Effector CD4-positive, alpha-beta T cell (primary cell): Measurements from ENCODE around the gene RCAN1.

Experiments used
- DNase-seq: peaks from one replicate; pipeline ENCODE4 v3.0.0-alpha.2; 2020
- total RNA-seq: gene quantifications from one replicate; lab custom pipeline; 2026; lab: John Stamatoyannopoulos, UW

RCAN1 gene
- 2.4 reads per million, percentile 7 among the genes with 10 or more reads in this experiment for total RNA-seq

GRCh38 chr21:34614628-34615486 lies at the start of gene RCAN1:
Gene RCAN1, minus strand, starts transcription at chr21:34615113. Its CDS starts 102 bp downstream, at chr21:34615011.
- DNase-seq, result peak; percentile 80

- DNase-seq, result no peak
These were observed 46.9 kb upstream of the RCAN1 start for GRCh38 chr21:34661848-34662247.

GRCh38 chr21:34653522-34653921 lies 38.6 kb upstream of the RCAN1 start:
- DNase-seq, result no peak

GRCh38 chr21:34651642-34652041 lies 36.7 kb upstream of the RCAN1 start:
- DNase-seq, result no peak

GRCh38 chr21:34650861-34651431 lies 36.0 kb upstream of the RCAN1 start:
- DNase-seq, result no peak

- DNase-seq, result no peak
These were observed 34.5 kb upstream of the RCAN1 start for GRCh38 chr21:34649400-34649799.

- DNase-seq, result no peak
These were observed 33.9 kb upstream of the RCAN1 start for GRCh38 chr21:34648739-34649297.

- DNase-seq, result no peak
These were observed 32.6 kb upstream of the RCAN1 start for GRCh38 chr21:34647555-34647954.

GRCh38 chr21:34644825-34645224 lies 29.9 kb upstream of the RCAN1 start:
- no peak for DNase-seq

GRCh38 chr21:34642211-34643075 lies 27.5 kb upstream of the RCAN1 start:
- no peak for DNase-seq

GRCh38 chr21:34640858-34641257 lies 25.9 kb upstream of the RCAN1 start:
- no peak for DNase-seq

GRCh38 chr21:34639882-34640788 lies 25.2 kb upstream of the RCAN1 start:
- no peak for DNase-seq

- no peak for DNase-seq
These were observed 24.3 kb upstream of the RCAN1 start for GRCh38 chr21:34639250-34639649.

- DNase-seq, result no peak
These were observed 22.0 kb upstream of the RCAN1 start for GRCh38 chr21:34636961-34637360.

- DNase-seq, result no peak
These were observed 20.4 kb upstream of the RCAN1 start for GRCh38 chr21:34635307-34635706.

GRCh38 chr21:34632498-34632897 lies 17.6 kb upstream of the RCAN1 start:
- DNase-seq, result no peak

- peak; percentile 19 for DNase-seq
These were observed 15.7 kb upstream of the RCAN1 start for GRCh38 chr21:34630536-34631143.

- no peak for DNase-seq
These were observed 11.2 kb upstream of the RCAN1 start for GRCh38 chr21:34626131-34626530.

- no peak for DNase-seq
These were observed 10.2 kb upstream of the RCAN1 start for GRCh38 chr21:34625030-34625593.

GRCh38 chr21:34623516-34623915 lies 8.6 kb upstream of the RCAN1 start:
- no peak for DNase-seq
